ENCODE measurements around the gene SEC16A. TPM values are rescaled to one million over a fixed set of nuclear protein-coding genes. Genes with fewer than 3 reads are reported as not detected.

SEC16A gene
- total RNA-seq, 4 donors from 2014 or later: 63.5 to 80.8 (median 74.6) TPM

DNA sequence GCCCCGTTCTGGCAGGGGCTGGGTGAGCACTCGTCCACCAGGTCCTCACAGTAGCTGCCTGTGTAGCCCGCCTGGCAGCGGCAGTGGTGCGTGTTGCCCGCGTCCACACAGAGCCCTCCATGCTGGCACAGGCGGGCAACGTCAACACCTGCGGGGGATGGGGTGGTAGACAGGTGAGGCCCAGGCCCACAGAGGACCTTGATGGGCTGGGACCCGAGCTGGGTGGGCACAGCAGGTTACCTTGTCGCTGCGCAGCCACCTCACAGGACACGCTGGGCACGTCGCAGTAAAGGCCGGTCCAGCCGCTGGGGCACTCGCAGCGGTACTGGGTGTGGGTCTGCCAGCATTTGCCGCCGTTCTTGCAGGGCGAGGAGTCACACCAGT, 25.1 kb upstream of the SEC16A start:
- peaks cover 0 to 100% (median 0%) of the 10 kb centered on the region in 3 donors for H3K36me3 ChIP-seq
- H3K4me3 ChIP-seq: no peak overlapping the region
- TF ChIP-seq, protein P1, sequence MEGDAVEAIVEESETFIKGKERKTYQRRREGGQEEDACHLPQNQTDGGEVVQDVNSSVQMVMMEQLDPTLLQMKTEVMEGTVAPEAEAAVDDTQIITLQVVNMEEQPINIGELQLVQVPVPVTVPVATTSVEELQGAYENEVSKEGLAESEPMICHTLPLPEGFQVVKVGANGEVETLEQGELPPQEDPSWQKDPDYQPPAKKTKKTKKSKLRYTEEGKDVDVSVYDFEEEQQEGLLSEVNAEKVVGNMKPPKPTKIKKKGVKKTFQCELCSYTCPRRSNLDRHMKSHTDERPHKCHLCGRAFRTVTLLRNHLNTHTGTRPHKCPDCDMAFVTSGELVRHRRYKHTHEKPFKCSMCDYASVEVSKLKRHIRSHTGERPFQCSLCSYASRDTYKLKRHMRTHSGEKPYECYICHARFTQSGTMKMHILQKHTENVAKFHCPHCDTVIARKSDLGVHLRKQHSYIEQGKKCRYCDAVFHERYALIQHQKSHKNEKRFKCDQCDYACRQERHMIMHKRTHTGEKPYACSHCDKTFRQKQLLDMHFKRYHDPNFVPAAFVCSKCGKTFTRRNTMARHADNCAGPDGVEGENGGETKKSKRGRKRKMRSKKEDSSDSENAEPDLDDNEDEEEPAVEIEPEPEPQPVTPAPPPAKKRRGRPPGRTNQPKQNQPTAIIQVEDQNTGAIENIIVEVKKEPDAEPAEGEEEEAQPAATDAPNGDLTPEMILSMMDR (IDR thresholded peaks at IDR 0.05): no peak
- TF ChIP-seq POLR2A (IDR thresholded peaks at IDR 0.05): no peak
- H3K27me3 ChIP-seq: no peaks in the 10 kb centered on the region
- H3K9me3 ChIP-seq: no peaks in the 10 kb centered on the region
- H3K27ac ChIP-seq: no peak overlapping the region
- H3K4me1 ChIP-seq: no peaks in the 10 kb centered on the region
- no peak for DNase-seq

- no peak for TF ChIP-seq POLR2A (IDR thresholded peaks at IDR 0.05)
- TF ChIP-seq, protein P1 (IDR thresholded peaks at IDR 0.05): no peak
- Histone ChIP-seq H3K4me3 (no peak overlapping the region), H3K27ac (no peak overlapping the region), H3K36me3 (peaks cover 0 to 100% (median 0%) of the 10 kb centered on the region in 3 donors), H3K4me1 (no peaks in the 10 kb centered on the region), H3K9me3 (no peaks in the 10 kb centered on the region), H3K27me3 (no peaks in the 10 kb centered on the region)
- DNase-seq: no peak
These were observed 24.6 kb upstream of the SEC16A start for GRCh38 chr9:136507221-136507991.

DNA sequence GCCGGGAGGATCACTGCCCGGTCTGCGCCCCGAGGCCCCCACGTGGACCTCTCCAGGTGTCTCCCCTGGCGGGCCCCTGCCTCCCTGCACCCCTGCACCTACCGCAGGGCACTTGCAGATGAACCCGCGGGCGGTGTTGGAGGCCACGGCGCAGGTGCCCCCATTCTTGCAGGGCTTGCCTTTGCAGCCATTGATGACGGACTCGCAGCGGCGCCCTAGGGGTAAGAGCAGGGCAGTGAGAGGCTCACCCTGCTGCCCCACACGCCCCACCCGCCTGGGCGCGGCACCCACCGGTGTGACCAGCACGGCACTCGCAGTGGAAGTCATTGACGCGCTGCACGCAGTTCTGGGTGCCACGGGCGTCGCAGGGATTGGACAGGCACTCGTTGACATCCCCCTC, 23.6 kb upstream of the SEC16A start:
- H3K9me3 ChIP-seq: no peaks in the 10 kb centered on the region
- DNase-seq: no peak
- H3K36me3 ChIP-seq: peaks cover 0 to 100% (median 0%) of the 10 kb centered on the region in 3 donors
- H3K27ac ChIP-seq: no peak overlapping the region
- no peaks in the 10 kb centered on the region for H3K4me1 ChIP-seq
- TF ChIP-seq, protein P1 (IDR thresholded peaks at IDR 0.05): no peak
- no peak for TF ChIP-seq POLR2A (IDR thresholded peaks at IDR 0.05)
- no peak overlapping the region for H3K4me3 ChIP-seq
- H3K27me3 ChIP-seq: no peaks in the 10 kb centered on the region

DNA sequence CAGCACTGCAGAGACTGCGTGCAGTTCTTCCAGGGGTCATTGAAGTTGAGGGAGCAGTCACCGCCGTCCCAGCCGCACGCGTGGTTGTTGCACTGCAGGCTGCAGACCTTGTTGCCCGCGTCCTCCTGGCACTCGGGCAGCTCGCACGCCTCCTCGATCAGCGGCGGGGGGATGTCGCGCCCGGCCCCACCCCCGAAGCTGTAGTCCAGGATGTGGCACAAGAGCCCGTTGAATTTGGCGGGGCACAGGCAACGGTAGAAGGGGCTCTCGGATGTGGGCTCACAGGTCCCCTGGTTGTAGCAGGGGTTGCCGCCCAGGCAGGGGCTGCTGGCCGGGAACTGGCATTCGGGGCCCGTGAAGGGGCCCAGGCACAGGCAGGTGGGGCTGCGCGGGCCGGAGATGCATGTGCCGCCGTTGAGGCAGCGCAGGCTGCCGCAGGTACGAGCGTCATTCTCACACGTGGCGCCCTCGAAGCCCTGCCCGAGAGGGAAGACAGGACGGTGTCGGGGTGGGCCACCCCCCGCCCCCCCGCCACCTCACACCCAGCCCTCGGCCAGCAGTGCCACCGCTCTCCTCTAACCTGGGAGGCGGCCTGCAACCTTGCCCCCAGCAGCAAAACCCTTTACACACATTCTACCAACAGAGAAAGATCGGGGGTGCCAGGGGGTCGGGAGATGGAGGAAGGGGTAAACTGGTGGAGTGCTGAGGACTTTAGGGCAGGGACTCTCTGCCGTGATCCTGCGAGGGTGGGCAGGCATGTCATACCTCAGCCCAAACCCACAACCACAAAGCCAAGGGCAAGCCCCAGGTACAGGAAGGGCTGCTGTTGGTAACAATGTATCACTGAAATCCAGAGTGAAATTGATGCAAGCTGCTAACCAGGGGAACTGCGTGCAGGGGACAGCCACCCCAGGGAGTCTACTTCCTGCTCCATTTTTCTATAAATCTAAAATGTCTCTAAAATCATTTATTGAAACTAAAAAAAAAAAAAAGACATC, 22.9 kb upstream of the SEC16A start:
- Histone ChIP-seq H3K4me1 (no peaks in the 10 kb centered on the region), H3K36me3 (peaks cover 0 to 100% (median 0%) of the 10 kb centered on the region in 3 donors), H3K27ac (no peak overlapping the region), H3K9me3 (no peaks in the 10 kb centered on the region), H3K27me3 (no peaks in the 10 kb centered on the region), H3K4me3 (no peak overlapping the region)
- DNase-seq: no peak
- TF ChIP-seq, protein P1 (IDR thresholded peaks at IDR 0.05): no peak
- TF ChIP-seq POLR2A (IDR thresholded peaks at IDR 0.05): no peak

- H3K27me3 ChIP-seq: no peaks in the 10 kb centered on the region
- no peak overlapping the region for H3K4me3 ChIP-seq
- H3K36me3 ChIP-seq: peaks cover 0 to 100% (median 0%) of the 10 kb centered on the region in 3 donors
- H3K4me1 ChIP-seq: no peaks in the 10 kb centered on the region
- H3K27ac ChIP-seq: no peak overlapping the region
- no peak for DNase-seq
- H3K9me3 ChIP-seq: no peaks in the 10 kb centered on the region
- TF ChIP-seq POLR2A (IDR thresholded peaks at IDR 0.05): no peak
- TF ChIP-seq, protein P1 (IDR thresholded peaks at IDR 0.05): no peak
These were observed 21.9 kb upstream of the SEC16A start for GRCh38 chr9:136504512-136505348.

All from Peyer's patch (tissue), 4 donors.